ENCODE results near the gene ATP8B4.

The ATP8B4 gene

DNA sequence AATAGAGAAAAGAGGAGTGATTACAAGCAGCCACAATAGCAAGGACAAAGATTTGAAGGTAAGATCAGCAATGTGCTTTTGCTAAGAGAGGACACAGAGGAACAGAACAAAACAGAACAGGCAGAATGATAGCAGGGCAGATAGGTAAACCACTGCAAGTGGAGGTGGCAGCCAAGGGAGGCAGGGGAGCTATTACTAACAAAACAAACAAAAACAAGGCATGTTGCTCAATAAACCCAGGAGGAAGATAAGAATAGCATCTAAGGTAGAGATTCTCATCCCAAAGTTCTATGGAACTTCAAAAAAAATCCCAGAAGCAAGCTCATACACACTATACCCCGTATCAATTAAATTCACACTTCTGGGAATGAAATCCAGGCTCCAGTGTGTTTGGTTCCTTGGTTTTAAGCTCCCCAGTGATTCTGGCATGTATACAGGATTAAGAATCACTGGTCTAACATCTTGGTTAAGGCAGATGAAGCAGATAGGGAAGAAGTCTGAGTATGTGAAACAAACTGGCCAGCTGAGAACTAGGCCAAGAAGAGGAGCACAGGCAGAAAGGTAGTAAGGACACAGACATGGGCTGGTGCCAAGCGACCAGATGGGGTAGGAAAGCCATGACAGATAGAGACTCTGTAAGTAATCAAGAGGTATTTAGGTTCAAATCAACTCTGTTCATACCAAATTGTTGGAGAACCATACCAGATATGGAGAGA lies 309.0 kb downstream of the ATP8B4 start:
- TF ChIP-seq, protein P1, sequence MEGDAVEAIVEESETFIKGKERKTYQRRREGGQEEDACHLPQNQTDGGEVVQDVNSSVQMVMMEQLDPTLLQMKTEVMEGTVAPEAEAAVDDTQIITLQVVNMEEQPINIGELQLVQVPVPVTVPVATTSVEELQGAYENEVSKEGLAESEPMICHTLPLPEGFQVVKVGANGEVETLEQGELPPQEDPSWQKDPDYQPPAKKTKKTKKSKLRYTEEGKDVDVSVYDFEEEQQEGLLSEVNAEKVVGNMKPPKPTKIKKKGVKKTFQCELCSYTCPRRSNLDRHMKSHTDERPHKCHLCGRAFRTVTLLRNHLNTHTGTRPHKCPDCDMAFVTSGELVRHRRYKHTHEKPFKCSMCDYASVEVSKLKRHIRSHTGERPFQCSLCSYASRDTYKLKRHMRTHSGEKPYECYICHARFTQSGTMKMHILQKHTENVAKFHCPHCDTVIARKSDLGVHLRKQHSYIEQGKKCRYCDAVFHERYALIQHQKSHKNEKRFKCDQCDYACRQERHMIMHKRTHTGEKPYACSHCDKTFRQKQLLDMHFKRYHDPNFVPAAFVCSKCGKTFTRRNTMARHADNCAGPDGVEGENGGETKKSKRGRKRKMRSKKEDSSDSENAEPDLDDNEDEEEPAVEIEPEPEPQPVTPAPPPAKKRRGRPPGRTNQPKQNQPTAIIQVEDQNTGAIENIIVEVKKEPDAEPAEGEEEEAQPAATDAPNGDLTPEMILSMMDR (IDR thresholded peaks at IDR 0.05; ENCODE audit: control insufficient read depth, insufficient read depth, low read depth, low read length, missing control alignments): no peak
- H3K4me3 ChIP-seq (ENCODE audit: control insufficient read depth, low read depth, low read length): no peak overlapping the region
- DNase-seq (ENCODE audit: low read depth): no peak

DNA sequence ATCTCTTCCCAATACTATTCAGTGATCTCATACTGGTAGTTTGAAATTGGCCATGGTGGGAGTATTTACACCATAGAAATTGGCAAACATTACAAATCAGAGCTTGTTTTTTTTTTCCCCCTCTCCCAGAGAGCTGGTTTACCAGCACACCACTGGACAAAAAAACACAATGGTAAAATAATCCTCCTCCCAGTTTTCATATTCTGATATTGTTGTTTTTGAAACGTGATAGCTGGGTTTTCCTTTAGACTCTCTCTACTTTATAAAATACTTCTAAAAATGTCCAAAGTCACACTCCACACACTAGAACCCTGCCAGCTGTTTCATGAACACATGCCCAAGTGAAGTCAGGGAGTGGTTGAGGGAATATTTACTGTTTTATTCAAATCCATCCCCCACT lies 310.7 kb downstream of the ATP8B4 start:
- DNase-seq (ENCODE audit: low read depth): no peak
- H3K4me3 ChIP-seq (ENCODE audit: control insufficient read depth, low read depth, low read length): no peak overlapping the region
- TF ChIP-seq, protein P1 (IDR thresholded peaks at IDR 0.05; ENCODE audit: control insufficient read depth, insufficient read depth, low read depth, low read length, missing control alignments): no peak

Measured in AG09309 (cell line).